NCI-H2227 (cell line): Measurements from ENCODE around the gene RIN3.

Experiments
- DNase-seq: peaks from one replicate; lab custom pipeline; 2025; ENCODE audit not compliant: unreplicated experiment; lab: John Stamatoyannopoulos, UW

RIN3 gene

DNA sequence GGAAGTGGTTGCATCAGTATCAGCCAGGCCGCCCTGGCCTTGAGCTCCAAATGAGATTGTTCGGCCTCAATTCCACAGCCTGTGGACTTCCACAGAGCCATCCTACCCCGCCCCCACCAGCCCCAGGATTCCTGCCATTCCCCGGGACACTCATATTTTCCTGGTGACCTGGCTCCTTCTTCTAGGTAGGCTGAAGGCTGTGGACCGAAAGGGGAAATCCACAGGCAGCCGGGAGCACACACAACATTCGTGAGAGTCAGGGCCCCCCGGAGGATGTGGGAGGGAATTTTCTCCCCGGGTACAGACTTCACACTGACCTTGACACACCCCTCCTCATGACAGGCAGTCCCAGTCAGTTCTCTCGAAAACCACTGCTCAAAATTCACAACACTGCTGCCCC is 39.9 kb downstream of the RIN3 start:
- no peak for DNase-seq

DNA sequence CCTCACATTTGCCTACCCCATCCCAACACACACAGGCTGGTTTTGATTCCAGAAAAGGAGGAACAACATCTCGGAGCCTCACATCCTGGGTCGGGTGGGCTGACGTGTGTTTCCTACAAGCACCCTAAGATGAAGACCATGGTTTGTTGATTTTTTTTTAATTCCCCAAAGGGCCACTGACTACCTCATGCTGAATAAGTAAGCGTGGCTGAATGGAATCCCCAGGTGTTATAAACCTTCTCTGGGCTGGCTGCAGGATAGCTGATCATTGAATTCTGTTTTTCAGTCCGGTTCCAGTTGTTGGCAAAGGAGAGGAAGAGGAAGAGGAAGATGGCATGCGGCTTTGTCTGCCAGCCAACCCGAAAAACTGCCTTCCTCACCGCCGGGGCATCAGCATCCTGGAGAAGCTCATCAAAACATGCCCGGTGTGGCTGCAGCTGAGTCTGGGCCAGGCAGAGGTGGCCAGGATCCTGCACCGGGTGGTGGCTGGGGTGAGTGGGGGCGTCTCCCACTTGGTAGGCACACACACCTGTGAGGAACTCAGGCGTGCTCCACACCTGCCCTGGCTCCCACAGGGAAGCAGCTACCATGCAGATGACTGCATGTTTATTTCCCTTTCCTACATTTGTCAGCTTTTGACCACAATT is 42.0 kb downstream of the RIN3 start:
- no peak for DNase-seq

DNA sequence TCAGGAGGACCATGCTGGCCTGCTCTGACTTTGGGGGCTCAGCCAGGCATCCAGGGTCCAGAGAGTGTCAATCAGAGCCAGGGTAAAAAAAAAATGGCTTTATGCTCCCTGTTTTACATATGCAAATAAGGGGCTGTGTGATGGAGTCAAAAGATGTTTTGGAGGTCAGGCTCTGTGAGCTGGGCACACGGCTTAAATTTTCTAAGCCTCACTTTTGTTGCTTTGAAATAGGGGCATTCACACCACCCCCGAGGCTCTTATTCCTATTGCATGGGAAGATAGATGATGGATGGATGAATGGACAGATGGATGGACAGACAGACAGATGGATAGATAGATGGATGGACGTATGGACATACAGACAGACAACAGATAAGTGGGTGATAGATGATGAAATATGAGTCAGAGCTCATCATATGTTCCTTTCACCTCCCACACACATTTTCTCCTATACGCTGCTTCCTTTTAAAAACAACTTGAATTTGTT is 42.7 kb downstream of the RIN3 start:
- DNase-seq, result no peak

DNA sequence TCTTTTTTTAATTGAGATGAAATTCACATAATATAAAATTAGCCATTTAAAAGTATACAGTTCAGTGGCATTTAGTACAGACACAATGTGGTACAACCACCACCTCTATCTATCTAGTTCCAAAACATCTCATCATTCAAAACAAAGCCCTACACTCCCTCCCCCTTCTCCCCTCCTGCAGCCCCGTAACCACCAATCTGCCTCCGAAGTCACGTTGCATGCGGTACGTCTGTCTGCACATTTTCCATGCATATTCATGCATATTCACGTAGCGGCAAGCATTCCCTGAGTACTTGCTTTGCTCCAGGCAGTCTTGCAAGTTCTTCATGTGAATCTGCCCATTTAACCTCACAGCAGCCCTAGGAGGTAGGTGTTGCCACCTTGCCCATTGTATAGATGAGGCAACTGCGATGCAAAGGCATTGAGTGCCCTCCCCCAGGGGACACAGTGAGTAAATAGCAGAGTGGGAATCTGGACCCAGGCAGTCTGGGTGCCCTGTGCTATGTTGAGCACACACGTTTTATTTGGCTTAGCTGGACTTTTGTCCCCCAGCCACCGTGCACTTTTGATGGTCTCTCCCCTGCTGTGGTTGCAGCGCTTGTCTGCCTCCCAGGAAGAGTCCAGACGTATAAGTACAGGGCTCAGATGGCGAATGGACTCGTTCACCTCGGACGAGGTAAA is 43.4 kb downstream of the RIN3 start:
- DNase-seq, result no peak

DNA sequence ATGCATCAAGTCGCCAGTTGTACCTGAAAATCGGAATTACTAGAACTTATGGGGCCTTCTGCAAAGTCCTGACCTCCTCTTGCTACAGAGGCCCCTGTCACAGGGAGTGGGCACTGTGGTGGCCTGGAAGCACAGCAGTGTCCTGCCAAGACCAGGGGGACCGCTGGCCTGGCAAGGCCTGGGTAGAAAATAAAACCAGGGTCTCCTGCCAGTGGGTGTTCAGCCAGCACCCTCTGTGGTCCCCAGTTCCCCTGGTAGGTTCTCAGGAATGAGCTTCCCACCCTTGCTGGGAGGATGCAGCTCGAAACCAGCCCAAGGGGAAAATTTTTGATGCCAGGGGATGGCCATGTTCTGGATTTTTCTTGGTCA is 43.9 kb downstream of the RIN3 start:
- no peak for DNase-seq

DNA sequence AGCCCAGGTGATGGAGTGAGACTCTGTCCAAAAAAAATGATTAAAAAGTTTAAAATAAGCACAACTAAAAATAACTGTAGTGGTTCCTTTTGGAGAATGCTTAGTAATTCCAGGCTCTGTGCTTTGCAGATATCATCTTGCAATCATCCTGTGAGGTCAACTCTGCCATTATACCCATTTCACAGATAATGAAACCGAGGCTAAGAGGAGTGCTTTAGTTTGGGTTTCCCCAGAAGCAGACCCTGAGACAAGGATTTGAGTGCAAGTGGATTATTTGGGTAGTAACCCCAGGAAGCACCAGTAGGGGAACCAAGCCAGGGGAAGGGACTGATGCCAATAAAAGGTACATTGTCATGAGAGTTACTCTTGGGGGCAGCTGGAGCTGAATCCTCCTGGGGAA is 44.7 kb downstream of the RIN3 start:
- no peak for DNase-seq

DNA sequence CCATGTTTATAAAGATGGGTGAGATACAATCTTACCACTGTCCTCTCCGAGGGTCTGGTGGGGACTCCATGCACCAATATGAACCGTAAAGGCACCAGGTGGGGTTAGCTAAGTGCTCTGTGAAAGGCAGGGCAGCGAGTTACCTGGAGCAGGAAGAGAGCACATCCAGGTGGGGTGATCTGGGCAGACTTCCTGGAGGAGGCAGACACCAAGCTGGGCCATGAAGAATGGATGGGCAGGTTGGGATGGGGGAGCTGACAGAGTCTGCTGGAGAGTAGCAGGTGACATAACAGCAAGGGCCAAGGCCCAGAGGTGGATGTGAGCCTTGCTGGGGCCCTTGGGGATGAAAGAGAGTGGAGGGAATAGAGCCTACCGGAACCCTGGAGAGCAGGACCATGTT is 45.9 kb downstream of the RIN3 start:
- no peak for DNase-seq

DNA sequence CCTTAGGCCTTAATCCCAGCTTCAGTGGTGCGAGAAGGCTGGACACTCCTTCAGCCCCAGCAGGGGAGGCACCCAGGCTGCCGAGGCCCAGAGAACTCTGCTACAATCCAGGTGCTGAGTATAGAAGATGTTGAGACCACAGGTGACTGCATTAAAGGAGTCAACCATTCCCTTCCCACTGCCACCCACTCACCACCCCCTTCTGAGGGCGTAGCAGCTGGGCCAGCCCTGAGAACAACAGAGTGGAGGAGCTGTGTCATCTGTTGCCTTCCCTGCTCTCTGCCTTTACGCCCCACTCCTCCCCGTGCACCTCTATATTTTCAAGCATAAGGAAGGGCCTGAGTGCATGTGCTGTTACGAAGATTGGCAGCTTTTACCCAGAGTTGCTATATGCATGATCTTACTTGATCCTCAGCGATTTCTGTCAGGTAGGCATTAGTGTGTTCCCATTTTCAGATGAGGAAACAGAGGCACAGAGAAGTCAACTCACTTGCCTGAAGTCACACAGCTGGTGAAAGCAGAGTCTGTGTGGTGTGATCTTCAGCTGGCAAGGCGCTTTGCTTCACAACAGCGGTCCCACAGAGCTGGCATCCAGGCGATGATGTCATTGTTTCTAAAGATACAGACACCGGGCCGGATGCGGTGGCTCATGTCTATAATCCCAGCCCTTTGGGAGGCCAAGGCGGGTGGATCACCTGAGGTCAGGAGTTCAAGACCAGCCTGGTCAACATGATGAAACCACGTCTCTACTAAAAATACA is 46.7 kb downstream of the RIN3 start:
- no peak for DNase-seq

DNA sequence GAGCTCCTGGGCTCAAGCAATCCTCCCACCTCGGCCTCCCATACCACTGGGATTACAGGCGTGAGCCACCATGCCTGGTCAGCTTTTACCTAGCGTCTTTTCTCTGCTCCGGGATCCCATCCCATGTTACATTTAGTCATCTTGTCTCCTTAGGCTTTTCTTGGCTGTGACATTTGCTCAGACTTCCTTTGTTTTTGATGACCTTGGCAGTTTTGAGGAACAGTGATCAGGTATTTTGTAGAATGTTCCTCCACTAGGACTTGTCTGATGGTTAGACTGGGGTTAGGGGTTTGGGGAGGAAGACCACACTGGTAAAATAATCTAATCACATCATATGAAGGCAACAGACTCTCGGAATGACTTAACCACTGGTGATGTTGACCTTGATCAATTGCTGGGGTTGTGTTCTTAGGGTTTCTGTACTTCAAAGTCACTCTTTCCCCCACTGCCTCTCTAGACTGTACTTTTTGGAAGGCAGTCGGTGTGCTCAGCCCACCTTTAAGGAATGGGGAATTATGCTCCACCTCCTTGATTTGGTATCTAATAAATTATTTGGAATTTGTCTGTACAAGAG is 48.4 kb downstream of the RIN3 start:
- DNase-seq, result no peak

DNA sequence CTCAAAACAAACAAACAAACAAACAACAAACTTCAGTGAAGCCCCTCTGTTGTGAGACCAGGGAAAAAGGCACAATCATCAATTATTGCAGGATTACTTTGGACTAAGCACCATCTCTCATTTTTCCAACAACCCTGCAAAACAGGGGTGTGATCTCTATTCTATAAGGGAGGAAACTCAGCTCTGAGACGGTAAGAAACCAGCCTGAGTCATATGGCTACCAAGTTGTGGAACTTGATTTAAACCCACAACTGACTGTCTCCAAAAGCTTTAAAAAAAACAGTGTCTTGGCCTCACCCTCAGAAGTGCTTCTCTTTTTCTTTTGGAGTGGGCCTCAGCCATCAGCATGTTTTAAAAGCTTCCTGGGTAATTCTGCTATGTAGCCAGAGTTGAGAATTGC is 49.8 kb downstream of the RIN3 start:
- DNase-seq, result no peak

DNA sequence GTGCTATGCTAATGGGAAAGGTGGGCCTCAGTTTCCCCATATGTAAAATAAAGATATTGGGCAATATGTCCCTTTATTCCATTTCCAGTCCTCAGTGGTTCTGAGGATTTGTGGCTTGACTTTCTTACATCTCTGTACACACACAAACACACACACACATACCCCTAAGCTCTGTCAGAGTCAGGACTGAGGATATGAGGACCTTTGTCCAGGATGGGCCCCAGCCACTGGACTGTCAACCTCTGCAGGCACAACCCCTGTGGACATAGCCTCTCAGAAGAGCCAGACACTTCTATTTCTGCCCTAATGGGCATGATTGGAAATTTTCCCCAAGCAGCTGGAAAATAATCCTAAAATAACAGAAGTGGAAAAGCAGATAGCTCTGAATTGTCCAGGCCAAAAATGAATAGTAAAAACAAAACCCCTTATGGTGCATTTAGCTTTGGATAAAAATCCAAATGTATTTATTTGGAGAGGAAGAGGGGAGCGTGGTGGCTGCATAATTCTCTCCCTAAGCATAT is 50.2 kb downstream of the RIN3 start:
- no peak for DNase-seq

DNA sequence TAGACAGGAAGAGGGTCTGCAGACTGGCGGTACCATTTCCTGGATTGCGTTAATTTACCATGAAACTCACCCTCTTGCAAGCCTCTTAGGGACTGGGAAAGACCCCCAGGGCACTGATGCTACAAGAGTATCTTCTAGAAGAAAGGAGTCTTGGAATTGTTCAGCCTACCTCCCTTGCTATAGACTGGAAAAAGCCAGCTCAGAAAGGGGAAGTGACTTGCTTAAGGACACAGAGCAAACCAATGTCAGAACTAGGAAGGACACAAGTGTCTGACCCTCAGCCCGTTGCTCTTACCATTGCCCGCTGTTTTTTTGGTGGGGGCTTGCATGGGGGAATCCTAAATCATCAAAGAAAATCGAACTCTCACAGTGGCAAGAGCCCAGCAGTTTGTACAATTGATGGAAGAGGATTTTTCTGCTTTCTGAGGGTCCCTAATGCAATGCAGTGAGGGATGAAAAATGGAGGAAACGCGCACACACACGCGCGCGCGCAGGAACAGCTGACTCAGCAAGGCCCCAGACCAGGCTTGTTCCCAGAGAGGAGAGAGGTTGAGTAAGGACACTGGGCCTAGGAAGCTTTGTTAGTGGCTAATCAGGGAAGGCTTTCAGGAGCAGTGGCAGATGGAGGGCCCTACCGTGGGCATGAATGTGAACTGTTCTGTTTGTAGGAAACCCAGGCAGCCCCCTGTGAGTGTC is 50.9 kb downstream of the RIN3 start:
- no peak for DNase-seq

DNA sequence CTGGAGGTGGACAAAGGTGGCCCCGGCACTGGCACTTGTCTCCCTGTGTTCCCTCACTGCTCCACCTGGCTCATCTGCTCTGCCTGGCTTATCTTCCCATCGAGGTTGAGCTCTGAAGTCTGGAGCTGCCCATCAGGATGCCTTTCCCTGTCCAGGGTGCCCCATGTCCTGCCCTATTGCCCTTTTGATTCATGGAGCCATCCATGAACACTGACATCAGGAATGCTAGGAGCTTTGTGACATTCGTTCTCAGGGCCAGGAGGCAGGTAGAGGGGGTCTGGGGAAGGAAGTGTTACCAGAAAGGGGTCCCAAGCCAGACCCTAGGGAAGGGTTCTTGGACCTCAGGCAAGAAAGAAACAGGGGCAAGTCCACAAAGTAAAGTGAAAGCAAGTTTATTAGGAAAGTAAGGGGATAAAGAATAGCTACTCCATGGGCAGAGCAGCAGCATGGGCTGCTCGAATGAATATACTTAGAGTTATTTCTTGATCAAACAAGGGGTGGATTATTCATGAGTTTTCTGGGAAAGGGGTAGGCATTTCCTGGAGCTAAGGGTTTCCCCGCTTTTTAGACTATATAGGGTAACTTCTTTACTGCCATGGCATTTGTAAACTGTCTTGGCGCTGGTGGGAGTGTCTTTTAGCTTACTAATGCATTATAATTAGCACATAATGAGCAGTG is 51.6 kb downstream of the RIN3 start:
- no peak for DNase-seq

DNA sequence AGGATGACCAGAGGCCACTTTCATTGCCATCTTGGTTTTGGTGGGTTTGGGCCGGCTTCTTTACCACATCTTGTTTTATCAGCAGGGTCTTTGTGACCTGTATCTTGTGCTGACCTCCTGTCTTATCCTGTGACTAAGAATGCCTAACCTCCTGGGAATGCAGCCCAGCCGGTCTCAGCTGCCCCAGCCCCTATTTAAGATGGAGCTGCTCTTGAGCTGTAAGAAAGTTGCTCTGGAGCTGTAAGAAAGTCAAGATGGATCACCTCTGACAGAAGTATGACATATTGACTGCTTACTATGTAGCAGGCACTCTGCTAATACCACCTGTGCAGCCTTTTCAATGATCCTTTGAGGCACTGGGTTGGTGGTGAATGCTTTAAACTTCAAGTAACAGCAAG is 52.1 kb downstream of the RIN3 start:
- no peak for DNase-seq

DNA sequence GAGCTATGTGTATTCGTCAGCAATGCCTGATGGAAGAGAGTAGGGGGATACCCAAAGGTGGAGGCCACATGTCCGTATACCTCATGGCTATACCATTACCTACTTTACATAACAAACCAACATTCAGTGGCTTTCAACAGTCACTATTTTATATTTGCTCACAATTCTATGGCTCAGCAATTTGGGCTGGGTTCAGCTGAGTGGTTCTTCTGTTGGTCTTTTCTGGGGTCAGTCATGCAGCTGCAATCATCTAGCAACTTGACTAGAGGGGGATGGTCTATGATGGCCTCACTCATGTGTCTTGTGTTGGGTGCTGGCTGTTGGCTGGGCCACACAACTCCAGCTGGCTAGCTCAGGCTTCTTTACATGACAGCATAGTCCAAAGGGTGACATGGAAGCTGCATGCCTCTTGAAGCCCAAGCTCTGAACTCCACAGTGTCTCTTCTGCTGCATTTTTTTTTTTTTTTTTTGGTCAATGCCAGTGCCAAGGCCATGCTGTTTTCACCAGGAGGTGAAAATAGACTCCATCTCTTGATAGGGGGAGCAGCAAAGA is 53.7 kb downstream of the RIN3 start:
- no peak for DNase-seq

DNA sequence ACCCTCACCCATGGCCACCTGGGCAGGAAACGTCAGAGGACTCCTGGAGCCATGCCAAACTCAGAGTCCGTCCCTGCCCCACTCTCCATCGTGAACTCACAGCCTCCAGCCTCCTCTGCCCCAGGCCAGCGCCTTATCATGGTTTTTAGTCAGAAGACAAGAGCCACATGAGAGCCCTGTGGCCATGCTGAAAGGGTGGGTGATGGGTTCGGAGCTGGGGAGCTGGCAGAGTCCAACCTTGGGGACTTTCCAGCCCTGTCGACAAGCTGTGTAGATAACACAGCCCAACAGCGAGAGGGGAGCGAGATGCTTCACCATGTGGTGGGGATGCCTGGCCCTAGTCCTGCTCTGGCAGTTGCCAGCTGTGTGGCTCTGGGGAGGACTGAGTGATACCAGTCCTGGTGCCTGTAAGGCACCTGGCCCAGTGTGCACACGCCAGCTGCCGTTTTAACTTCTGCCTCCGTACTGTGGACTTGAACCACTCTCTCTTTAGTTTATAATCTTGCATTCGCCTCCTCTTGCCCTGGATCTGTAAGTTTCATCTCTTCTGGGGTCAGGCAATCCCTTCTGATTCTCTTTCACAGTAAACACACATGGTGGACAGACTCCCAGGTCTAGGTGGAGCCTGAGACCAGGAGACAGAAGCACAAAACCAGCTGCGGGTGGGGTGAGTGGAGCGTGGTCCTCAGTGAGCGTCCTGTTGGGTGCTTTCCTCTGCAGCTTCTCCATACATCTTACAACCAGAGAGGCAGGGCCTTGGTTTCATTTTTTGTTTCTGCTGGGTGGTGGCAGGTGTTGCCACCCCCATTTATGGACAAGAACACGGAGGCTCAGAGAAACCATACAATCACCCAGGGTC is 55.3 kb downstream of the RIN3 start:
- no peak for DNase-seq

DNA sequence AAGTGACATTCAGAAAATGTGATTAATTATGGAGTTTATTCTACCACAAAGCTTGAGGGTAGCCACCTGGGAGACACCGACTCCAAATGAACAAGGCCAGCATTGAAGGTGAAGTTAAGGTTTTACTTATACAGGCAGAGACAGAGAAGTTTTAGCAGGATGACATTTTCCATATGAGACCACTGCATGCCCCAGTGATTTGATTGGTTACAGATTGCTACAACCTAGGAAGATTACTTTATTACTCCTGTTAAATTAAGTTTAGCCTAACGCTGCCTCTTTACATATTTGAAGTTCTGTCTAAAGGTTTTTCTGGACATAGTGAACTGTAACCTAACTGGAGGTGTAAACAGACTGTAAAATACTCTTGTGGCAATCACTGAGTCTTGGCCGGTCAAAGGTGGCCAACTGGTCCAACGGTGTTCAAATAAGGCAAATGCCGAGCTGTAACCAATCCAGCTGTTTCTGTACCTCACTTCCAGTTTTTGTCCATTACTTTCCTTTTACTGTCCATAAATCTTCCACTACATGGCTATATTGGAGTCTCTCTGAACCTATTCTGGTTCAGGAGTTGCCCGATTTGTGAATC is 57.2 kb downstream of the RIN3 start:
- no peak for DNase-seq

DNA sequence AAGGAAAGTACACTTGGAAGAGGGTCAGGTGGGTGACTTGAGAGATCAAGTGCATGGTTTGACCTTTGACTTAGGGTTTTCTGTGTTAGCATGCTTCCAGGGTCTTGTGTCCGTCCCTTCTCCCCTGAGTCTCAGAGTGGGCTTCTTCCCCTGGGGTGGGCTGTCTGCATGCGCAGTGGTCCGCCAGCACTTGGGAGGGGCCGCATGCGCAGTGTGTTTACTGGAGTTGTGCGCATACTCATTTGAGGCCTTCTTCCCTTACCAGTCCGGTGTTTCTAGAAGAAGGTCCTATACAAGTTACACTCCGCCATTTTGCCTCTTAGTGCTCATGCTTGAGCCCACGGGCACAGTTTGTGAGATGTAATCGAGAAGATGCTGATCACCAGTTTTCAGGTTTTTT is 58.5 kb downstream of the RIN3 start:
- no peak for DNase-seq
